Measurements from ENCODE around the gene RBM15B. TPM values are rescaled to one million over a fixed set of nuclear protein-coding genes. Genes with fewer than 3 reads are reported as not detected.
"Not testable (repeated sequence)": the region's sequence is repeated elsewhere in the genome, so short reads cannot be mapped to it uniquely, and the experiment has no call there.

The RBM15B gene
- total and polyA plus RNA-seq, 8 donors, result 6.4 to 19.0 (median 16.6) TPM

DNA sequence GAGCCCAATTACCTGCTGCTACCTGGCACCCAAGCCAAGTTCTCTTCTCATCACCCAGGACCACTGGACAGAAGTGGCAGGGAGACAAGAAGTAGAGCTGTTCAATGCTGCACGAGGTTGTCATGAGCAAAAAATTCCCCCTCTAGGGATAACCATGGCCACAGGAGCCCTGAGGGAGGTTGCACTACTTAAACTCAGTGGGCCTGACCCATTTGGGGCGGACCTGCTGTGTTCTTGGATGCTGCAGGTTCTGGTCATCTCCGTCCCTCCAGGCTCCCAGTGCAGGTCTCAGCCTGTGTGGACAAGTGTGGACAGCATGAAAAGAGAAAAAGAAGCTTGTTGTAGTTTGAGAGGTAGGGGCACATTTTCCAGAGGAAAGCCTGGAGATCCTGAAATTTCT, 32.1 kb upstream of the RBM15B start:
- WGBS, 2 donors, result 71 to 76% methylated on average over 3 of the region's 3 CpGs
- FAIRE-seq (no peak), ATAC-seq (no peak), DNase-seq (peak in 1 of 6 donors; percentile 8)
- no peaks in the 10 kb centered on the region for H3K27me3 ChIP-seq
- intact Hi-C loops (cut with DNase I), result no loop called here
- no peaks in the 10 kb centered on the region for H3K9me3 ChIP-seq
- TF ChIP-seq, protein P1, sequence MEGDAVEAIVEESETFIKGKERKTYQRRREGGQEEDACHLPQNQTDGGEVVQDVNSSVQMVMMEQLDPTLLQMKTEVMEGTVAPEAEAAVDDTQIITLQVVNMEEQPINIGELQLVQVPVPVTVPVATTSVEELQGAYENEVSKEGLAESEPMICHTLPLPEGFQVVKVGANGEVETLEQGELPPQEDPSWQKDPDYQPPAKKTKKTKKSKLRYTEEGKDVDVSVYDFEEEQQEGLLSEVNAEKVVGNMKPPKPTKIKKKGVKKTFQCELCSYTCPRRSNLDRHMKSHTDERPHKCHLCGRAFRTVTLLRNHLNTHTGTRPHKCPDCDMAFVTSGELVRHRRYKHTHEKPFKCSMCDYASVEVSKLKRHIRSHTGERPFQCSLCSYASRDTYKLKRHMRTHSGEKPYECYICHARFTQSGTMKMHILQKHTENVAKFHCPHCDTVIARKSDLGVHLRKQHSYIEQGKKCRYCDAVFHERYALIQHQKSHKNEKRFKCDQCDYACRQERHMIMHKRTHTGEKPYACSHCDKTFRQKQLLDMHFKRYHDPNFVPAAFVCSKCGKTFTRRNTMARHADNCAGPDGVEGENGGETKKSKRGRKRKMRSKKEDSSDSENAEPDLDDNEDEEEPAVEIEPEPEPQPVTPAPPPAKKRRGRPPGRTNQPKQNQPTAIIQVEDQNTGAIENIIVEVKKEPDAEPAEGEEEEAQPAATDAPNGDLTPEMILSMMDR (IDR thresholded peaks at IDR 0.05), result no peak
- no peaks in the 10 kb centered on the region for H3K36me3 ChIP-seq
- H3K4me3 ChIP-seq, result no peak overlapping the region
- H3K4me1 ChIP-seq, result no peaks in the 10 kb centered on the region
- no peak overlapping the region for H3K27ac ChIP-seq

- DNase-seq, result no peak
- FAIRE-seq, result no peak
Observed at GRCh38 chr3:51360806-51361205, 30.3 kb upstream of the RBM15B start.

GRCh38 chr3:51361746-51362145, 29.3 kb upstream of the RBM15B start:
- FAIRE-seq (no peak), DNase-seq (peak in 1 of 6 donors; percentile 25)

More at GRCh38 chr3:51360806-51361205, 30.3 kb upstream of the RBM15B start:
- Histone ChIP-seq H3K27me3 (no peaks in the 10 kb centered on the region), H3K4me1 (no peaks in the 10 kb centered on the region), H3K9me3 (no peaks in the 10 kb centered on the region), H3K4me3 (no peak overlapping the region), H3K27ac (no peak overlapping the region), H3K36me3 (no peaks in the 10 kb centered on the region)
- TF ChIP-seq, protein P1 (IDR thresholded peaks at IDR 0.05), result no peak
- intact Hi-C loops (cut with DNase I), result no loop called here
- 76 to 79% methylated on average over 3 of the region's 3 CpGs for WGBS, 2 donors
- ATAC-seq, result no peak

DNA sequence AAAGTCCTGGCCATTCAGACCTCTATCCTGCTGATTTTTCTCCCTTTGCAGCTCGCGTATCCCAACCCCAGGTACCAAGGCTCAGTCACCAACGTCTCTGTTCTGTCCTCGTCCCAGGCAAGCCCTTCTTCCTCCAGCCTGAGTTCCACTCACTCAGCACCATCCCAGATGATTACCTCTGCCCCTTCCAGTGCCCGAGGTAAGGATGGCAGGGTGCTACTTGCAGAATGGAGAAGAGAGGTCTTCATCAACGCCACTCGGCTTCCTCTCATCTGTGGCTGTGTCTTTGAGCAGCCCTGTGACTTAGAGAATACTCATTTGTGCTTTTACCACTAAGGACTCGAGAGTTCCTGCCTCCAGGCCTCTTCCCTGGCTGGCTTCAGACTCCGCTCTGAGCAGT, 28.6 kb upstream of the RBM15B start:
- FAIRE-seq (no peak), ATAC-seq (no peak), DNase-seq (peak in 1 of 6 donors; percentile 21)
- Histone ChIP-seq H3K36me3 (no peaks in the 10 kb centered on the region), H3K27me3 (no peaks in the 10 kb centered on the region), H3K4me1 (no peaks in the 10 kb centered on the region), H3K4me3 (no peak overlapping the region), H3K27ac (no peak overlapping the region), H3K9me3 (no peaks in the 10 kb centered on the region)
- intact Hi-C loops (cut with DNase I), result no loop called here
- TF ChIP-seq, protein P1 (IDR thresholded peaks at IDR 0.05), result no peak
- WGBS, 2 donors, result 73 to 75% methylated on average over 9 of the region's 9 CpGs

More at GRCh38 chr3:51361746-51362145, 29.3 kb upstream of the RBM15B start:
- no peak for ATAC-seq
- no peaks in the 10 kb centered on the region for H3K27me3 ChIP-seq
- no peaks in the 10 kb centered on the region for H3K4me1 ChIP-seq
- H3K36me3 ChIP-seq, result no peaks in the 10 kb centered on the region
- WGBS, 2 donors, result 81 to 93% methylated on average over 6 of the region's 6 CpGs
- no peaks in the 10 kb centered on the region for H3K9me3 ChIP-seq
- H3K27ac ChIP-seq, result no peak overlapping the region
- intact Hi-C loops (cut with DNase I), result no loop called here
- H3K4me3 ChIP-seq, result no peak overlapping the region
- TF ChIP-seq, protein P1 (IDR thresholded peaks at IDR 0.05), result no peak

- H3K4me1 ChIP-seq; H3K27me3 ChIP-seq; FAIRE-seq; H3K4me3 ChIP-seq; H3K9me3 ChIP-seq; intact Hi-C loops (cut with DNase I); H3K27ac ChIP-seq; ATAC-seq; H3K36me3 ChIP-seq: not testable (repeated sequence)
- WGBS, 2 donors, result 79 to 85% methylated on average over 8 of the region's 8 CpGs
- peak in 1 of 6 donors; percentile 20 for DNase-seq
Observed at GRCh38 chr3:51368276-51368675, 22.8 kb upstream of the RBM15B start.

Data from pancreas (tissue), 10 donors.